Liver (tissue), 3 donors: Measurements from ENCODE around the gene RANGAP1.

ENCODE experiments used
- GABPA ChIP-seq, 2 donors: IDR thresholded peaks in 1 of 2; conservative IDR thresholded peaks in 1 of 2; 2 replicates each; pipeline ENCODE4 v1.6.1; 2016; ENCODE audit warnings: antibody characterized with exemption in 2 of 2, mild to moderate bottlenecking in 1 of 2, moderate library complexity in 1 of 2
- MAX ChIP-seq: IDR thresholded peaks from 2 replicates; pipeline ENCODE4 v1.6.1; 2016; ENCODE audit warnings: antibody characterized with exemption
- REST ChIP-seq: IDR thresholded peaks from 2 replicates; pipeline ENCODE4 v1.6.1; 2016; ENCODE audit warnings: antibody characterized with exemption, mild to moderate bottlenecking
- TAF1 ChIP-seq: conservative IDR thresholded peaks from 2 replicates; pipeline ENCODE4 v1.6.1; 2016; ENCODE audit warnings: antibody characterized with exemption, mild to moderate bottlenecking
- YY1 ChIP-seq: IDR thresholded peaks from 2 replicates; pipeline ENCODE4 v1.6.1; 2016; ENCODE audit warnings: antibody characterized with exemption, mild to moderate bottlenecking
- TF ChIP-seq, protein P1 (sequence below): fragments of 150-350 bp; IDR thresholded peaks from 2 replicates; pipeline ENCODE4 v1.5.1; 2017; ENCODE audit warnings: improper control_type of control experiment, low read depth, low read length; ENCODE audit not compliant: missing input control
- TF ChIP-seq, protein P2 (sequence below): IDR thresholded peaks from 2 replicates; pipeline ENCODE4 v1.6.1; 2016; ENCODE audit warnings: antibody characterized with exemption
- donor health status: healthy.
- donor health status: healthy.

- TF ChIP-seq YY1, result no peak
- TF ChIP-seq, protein P1, sequence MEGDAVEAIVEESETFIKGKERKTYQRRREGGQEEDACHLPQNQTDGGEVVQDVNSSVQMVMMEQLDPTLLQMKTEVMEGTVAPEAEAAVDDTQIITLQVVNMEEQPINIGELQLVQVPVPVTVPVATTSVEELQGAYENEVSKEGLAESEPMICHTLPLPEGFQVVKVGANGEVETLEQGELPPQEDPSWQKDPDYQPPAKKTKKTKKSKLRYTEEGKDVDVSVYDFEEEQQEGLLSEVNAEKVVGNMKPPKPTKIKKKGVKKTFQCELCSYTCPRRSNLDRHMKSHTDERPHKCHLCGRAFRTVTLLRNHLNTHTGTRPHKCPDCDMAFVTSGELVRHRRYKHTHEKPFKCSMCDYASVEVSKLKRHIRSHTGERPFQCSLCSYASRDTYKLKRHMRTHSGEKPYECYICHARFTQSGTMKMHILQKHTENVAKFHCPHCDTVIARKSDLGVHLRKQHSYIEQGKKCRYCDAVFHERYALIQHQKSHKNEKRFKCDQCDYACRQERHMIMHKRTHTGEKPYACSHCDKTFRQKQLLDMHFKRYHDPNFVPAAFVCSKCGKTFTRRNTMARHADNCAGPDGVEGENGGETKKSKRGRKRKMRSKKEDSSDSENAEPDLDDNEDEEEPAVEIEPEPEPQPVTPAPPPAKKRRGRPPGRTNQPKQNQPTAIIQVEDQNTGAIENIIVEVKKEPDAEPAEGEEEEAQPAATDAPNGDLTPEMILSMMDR, result no peak
- TF ChIP-seq GABPA (IDR thresholded peaks at IDR 0.05 in 1 of 2, conservative IDR thresholded peaks at IDR 0.05 in 1 of 2), result no peak
- no peak for TF ChIP-seq TAF1
- TF ChIP-seq MAX, result no peak
- TF ChIP-seq REST, result no peak
- TF ChIP-seq, protein P2, sequence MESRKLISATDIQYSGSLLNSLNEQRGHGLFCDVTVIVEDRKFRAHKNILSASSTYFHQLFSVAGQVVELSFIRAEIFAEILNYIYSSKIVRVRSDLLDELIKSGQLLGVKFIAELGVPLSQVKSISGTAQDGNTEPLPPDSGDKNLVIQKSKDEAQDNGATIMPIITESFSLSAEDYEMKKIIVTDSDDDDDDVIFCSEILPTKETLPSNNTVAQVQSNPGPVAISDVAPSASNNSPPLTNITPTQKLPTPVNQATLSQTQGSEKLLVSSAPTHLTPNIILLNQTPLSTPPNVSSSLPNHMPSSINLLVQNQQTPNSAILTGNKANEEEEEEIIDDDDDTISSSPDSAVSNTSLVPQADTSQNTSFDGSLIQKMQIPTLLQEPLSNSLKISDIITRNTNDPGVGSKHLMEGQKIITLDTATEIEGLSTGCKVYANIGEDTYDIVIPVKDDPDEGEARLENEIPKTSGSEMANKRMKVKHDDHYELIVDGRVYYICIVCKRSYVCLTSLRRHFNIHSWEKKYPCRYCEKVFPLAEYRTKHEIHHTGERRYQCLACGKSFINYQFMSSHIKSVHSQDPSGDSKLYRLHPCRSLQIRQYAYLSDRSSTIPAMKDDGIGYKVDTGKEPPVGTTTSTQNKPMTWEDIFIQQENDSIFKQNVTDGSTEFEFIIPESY, result no peak
These were observed 70.6 kb downstream of the RANGAP1 start for GRCh38 chr22:41215409-41215808.
